ENCODE data around the gene RPSA.

- TF ChIP-seq CTCF (conservative IDR thresholded peaks at IDR 0.05): no peak
- TF ChIP-seq EZH2 (IDR thresholded peaks at IDR 0.05; ENCODE audit: low read depth): no peak
These were observed 21.9 kb upstream of the RPSA start for GRCh38 chr3:39384665-39385000.
